Upper lobe of left lung (tissue), 6 donors: ENCODE data around the gene TSPAN32. TPM values are rescaled to one million over a fixed set of nuclear protein-coding genes. Genes with fewer than 3 reads are reported as not detected.
A peak's percentile ranks its signal among the peaks of the same experiment; 100 is the strongest.

Experiments used
- ATAC-seq, 2 donors: fragments of 200-7000 bp; cut with Tn5 transposase; one replicate each; pipeline ENCODE4 v1.9.1; 2022; ENCODE audit warnings: mild to moderate bottlenecking in 2 of 2, moderate library complexity in 2 of 2; ENCODE audit not compliant: low FRiP score in 2 of 2
- DNase-seq, 2 donors: peaks; one replicate each; pipeline ENCODE4 v3.0.0-alpha.2; 2019 to 2020
- H3K27ac ChIP-seq, 4 donors: fragments of 200-600 bp; sonication (generic); one replicate each; pipeline ENCODE4 v1.5.1; 2016 to 2019
- H3K27me3 ChIP-seq, 4 donors: fragments of 200-600 bp; sonication (generic); one replicate each; pipeline ENCODE4 v1.5.1; 2017 to 2019
- H3K36me3 ChIP-seq, 4 donors: fragments of 200-600 bp; sonication (generic); one replicate each; pipeline ENCODE4 v1.5.1; 2016 to 2019
- H3K4me1 ChIP-seq, 4 donors: fragments of 200-600 bp; sonication (generic); one replicate each; pipeline ENCODE4 v1.5.1; 2018 to 2019
- H3K4me3 ChIP-seq, 4 donors: fragments of 200-600 bp; sonication (generic); one replicate each; pipeline ENCODE4 v1.5.1; 2017 to 2019; ENCODE audit warnings: mild to moderate bottlenecking in 2 of 4, moderate library complexity in 1 of 4
- H3K9me3 ChIP-seq, 4 donors: fragments of 200-600 bp; sonication (generic); one replicate each; pipeline ENCODE4 v1.5.1; 2018 to 2019
- EP300 ChIP-seq, 4 donors: sonication (generic); formaldehyde crosslinking; IDR thresholded peaks; one replicate each; pipeline ENCODE4 v1.5.1; 2017; ENCODE audit warnings: antibody characterized with exemption in 4 of 4, control low read depth in 2 of 4
- POLR2A ChIP-seq, 4 donors: fragments of 450-650 bp; IDR thresholded peaks; one replicate each; pipeline ENCODE4 v1.5.1; 2016 to 2017; ENCODE audit warnings: antibody characterized with exemption in 4 of 4, mild to moderate bottlenecking in 2 of 4
- POLR2AphosphoS5 ChIP-seq, 2 donors: sonication (generic); formaldehyde crosslinking; IDR thresholded peaks; one replicate each; pipeline ENCODE4 v1.5.1; 2017; ENCODE audit warnings: antibody characterized with exemption in 2 of 2
- WGBS, 2 donors: methylation state at CpG; one replicate each; pipeline ENCODE4 v1.1.5; 2017 to 2018; 5-methylcytosine and 5-hydroxymethylcytosine counted together
- total RNA-seq, 6 donors: library from RNA; depleted of rRNA in 4 of 6; stranded (reverse); fragments of >200 nt in 4 of 6; gene quantifications; one replicate each; pipeline versions ENCODE4 v1.1.0 to v1.2.1, GENCODE V29; 2016 to 2021
- TF ChIP-seq, protein P1 (sequence below), 6 experiments: fragments of 450-650 bp in 4 of 6; fragments of 200-600 bp in 2 of 6; sonication (generic) in 2 of 6; IDR thresholded peaks; one replicate each; pipeline ENCODE4 v1.5.1; 2016 to 2019; ENCODE audit warnings: antibody characterized with exemption in 6 of 6
- donor health status: DM: no; HTN: no; CAD: no; lungs with moderate emphysema.
- donor health status: DM: no; HTN: yes; CAD: no; lungs with severe emphysema.

The TSPAN32 gene
- total RNA-seq, 6 donors from 2014 or later, result 3.1 to 16.4 (median 6.8) TPM

DNA sequence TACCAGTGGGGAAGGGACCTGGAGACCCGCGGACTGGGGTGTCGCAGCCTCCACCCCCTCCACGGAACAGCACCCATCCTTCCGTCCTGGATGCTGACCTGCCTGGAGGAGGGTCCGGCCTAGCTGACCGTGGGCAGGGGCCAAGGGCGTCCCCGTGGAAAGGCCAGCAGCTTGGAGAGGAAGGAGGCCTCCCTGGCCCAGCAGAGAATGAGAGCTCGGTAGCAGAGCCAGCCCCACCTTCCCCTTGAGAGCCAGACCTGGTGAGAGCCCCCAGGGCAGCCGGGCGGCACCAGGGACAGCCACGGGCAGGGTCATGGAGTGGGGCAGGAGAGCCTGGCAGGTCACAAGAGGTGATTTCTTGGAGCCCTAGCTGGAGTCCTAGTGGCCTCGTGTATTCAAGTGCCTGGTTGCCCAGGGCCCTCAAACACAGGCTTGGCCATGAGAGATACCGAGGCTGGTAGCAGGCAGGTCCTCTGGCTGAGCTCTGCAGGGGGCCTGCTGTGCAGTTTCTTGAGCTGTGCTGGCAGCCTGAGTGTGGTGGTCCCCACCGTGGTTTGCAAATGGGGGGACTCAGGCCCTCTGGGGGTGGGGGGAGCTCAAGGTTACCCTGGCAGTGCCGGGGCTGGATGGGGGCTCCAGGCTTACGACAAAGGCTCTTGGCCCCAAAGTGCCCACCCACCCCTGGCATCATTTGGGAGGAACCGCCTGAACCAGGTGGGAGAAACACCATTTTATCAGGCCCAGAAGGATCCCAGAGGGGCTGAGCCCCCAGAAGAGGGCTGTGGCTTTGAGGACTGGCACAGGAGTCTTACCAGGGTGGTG, 7.6 kb downstream of the TSPAN32 start:
- peak in 1 of 2 donors; percentile 65 for DNase-seq
- no peak for ATAC-seq
- Histone ChIP-seq H3K4me3 (no peak overlapping the region), H3K4me1 (peaks cover 37 to 58% (median 39%) of the 10 kb centered on the region in 4 donors), H3K9me3 (no peaks in the 10 kb centered on the region), H3K27me3 (no peaks in the 10 kb centered on the region), H3K27ac (peak overlapping the region in 2 of 4 donors; percentile 0 to 33), H3K36me3 (no peaks in the 10 kb centered on the region)
- TF ChIP-seq, protein P1, sequence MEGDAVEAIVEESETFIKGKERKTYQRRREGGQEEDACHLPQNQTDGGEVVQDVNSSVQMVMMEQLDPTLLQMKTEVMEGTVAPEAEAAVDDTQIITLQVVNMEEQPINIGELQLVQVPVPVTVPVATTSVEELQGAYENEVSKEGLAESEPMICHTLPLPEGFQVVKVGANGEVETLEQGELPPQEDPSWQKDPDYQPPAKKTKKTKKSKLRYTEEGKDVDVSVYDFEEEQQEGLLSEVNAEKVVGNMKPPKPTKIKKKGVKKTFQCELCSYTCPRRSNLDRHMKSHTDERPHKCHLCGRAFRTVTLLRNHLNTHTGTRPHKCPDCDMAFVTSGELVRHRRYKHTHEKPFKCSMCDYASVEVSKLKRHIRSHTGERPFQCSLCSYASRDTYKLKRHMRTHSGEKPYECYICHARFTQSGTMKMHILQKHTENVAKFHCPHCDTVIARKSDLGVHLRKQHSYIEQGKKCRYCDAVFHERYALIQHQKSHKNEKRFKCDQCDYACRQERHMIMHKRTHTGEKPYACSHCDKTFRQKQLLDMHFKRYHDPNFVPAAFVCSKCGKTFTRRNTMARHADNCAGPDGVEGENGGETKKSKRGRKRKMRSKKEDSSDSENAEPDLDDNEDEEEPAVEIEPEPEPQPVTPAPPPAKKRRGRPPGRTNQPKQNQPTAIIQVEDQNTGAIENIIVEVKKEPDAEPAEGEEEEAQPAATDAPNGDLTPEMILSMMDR (IDR thresholded peaks at IDR 0.05), result no peak
- TF ChIP-seq EP300 (IDR thresholded peaks at IDR 0.05) (no peak), POLR2A (IDR thresholded peaks at IDR 0.05) (no peak), POLR2AphosphoS5 (IDR thresholded peaks at IDR 0.05) (no peak)
- 83 to 90% methylated on average over 1 to 15 of the region's 19 CpGs for WGBS, 2 donors

DNA sequence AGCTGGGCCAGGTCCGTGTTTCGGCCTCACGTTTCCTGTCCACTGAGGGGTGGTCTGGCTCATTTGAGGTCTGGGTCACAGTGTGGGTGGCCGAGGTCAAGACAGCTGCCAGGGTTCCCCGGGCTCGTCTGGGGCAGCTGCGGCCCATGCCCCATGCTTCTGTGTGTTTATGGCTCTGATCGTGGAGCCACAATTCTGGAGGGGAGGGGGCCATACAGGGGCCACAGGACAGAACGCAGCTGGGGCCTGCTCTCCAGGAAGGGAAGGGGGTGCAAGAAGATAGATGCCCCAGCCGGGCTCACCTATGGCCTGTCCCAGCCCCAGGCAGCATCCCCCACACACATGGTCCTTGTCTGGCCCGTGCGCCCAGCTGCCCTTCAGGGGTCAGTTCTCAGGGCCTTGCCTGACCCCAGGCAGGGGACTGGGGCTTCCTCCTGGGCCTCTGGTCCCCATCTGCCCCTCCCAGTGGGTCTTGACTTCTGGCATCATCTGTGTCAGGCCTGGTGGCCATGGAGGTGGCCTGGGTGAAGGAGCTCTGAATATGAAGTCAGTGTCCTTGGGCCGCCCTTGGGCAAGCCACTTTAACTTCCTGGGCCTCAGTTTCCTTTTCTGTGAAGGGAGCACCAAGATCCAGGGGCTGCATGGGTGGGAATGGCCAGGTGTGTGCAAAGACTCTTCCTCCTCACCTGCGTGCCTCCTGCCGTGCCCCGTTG, 8.4 kb downstream of the TSPAN32 start:
- peaks cover 36 to 58% (median 39%) of the 10 kb centered on the region in 4 donors for H3K4me1 ChIP-seq
- no peak for ATAC-seq

DNA sequence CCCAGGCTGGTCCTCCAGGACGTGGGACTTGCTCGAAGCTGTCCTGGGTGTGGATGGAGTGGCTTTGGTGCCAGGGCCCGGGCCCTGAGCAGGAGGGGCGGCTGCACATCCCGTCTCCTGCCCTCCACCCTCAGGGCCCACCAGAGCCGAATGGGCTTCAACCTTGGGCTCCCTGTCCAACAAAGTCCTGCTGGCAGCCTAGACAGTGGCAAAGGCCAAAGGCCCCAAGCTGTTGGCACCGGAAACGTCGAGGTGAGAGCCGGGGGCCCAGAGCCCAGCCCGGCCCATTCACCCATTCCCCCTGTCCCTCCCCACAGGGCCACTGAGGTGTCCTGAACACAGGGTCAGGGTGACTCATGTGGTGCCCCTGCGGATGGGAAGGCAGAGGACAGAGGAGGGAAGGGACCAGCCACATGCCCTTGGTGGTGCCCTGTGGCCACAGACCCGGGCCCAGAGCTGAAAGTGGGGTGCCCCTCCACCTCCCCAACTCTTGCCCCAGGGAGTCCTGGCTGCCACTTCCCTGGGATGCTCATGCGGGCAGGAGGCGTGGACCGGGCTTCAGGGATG, 9.1 kb downstream of the TSPAN32 start:
- Histone ChIP-seq H3K4me3 (no peak overlapping the region), H3K36me3 (no peaks in the 10 kb centered on the region), H3K27me3 (no peaks in the 10 kb centered on the region), H3K9me3 (no peaks in the 10 kb centered on the region), H3K27ac (no peak overlapping the region), H3K4me1 (peaks cover 34 to 58% (median 36%) of the 10 kb centered on the region in 4 donors)
- WGBS, 2 donors, result 77% methylated on average over 14 of the region's 16 CpGs; no CpG with 5 or more reads in 1 of the 2 donors
- TF ChIP-seq EP300 (IDR thresholded peaks at IDR 0.05), result no peak
- no peak for ATAC-seq
- peak in 1 of 2 donors; percentile 50 for DNase-seq

More for the DNA sequence above, 8.4 kb downstream of the TSPAN32 start:
- TF ChIP-seq POLR2A (IDR thresholded peaks at IDR 0.05) (no peak), EP300 (IDR thresholded peaks at IDR 0.05) (no peak), POLR2AphosphoS5 (IDR thresholded peaks at IDR 0.05) (no peak)
- TF ChIP-seq, protein P1 (IDR thresholded peaks at IDR 0.05), result no peak
- Histone ChIP-seq H3K27me3 (no peaks in the 10 kb centered on the region), H3K36me3 (no peaks in the 10 kb centered on the region), H3K9me3 (no peaks in the 10 kb centered on the region), H3K27ac (no peak overlapping the region), H3K4me3 (no peak overlapping the region)
- 83 to 85% methylated on average over 10 to 16 of the region's 16 CpGs for WGBS, 2 donors
- DNase-seq, result no peak

DNA sequence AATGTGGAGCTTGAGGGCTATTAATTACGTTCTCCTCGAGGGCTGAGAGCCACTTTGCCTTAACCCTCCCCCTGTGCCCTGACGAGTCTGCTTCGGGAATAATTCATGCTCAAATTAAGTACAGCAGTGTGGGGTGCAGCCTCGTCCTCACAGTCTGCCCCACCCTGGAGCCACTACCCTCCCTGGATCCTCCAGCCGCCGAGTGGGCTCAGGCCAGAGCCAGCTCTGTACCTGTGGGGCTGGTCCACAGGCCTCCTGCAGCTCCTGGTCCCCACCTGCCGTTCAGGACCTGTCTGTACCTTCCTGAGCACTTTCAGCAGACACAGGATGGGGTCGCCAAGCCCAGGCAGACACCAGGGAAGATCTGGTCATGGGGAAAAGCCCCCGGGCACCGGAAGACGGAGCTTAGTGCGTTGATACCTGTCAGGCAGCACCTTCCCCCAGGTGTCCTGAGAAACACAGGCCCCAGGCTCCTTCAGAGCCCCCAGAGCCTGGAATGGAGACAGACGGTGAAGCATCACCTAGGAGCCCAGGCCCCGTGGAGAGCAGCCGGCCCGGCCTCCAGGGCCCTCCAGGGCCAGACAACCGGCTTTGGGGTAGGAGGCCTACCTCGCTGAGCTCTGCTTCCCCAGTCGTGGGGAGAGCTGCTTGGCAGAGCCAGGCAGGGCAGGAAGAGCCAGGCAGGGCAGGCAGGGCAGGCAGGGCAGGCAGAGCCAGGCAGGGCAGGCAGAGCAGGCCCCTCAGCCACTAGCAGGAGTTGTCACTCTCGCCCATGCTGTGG, 9.7 kb downstream of the TSPAN32 start:
- WGBS, 2 donors, result 76 to 97% methylated on average over 5 to 20 of the region's 21 CpGs
- TF ChIP-seq EP300 (IDR thresholded peaks at IDR 0.05), result no peak
- TF ChIP-seq, protein P1 (IDR thresholded peaks at IDR 0.05), result no peak
- no peak for TF ChIP-seq POLR2A (IDR thresholded peaks at IDR 0.05)
- TF ChIP-seq POLR2AphosphoS5 (IDR thresholded peaks at IDR 0.05), result no peak
- H3K36me3 ChIP-seq, result no peaks in the 10 kb centered on the region
- peaks cover 27 to 52% (median 29%) of the 10 kb centered on the region in 4 donors for H3K4me1 ChIP-seq
- H3K27me3 ChIP-seq, result no peaks in the 10 kb centered on the region
- DNase-seq (peak in 1 of 2 donors; percentile 67), ATAC-seq (no peak)
- no peaks in the 10 kb centered on the region for H3K9me3 ChIP-seq
- no peak overlapping the region for H3K4me3 ChIP-seq
- H3K27ac ChIP-seq, result peak overlapping the region in 3 of 4 donors; percentile 17 to 65 (median 54)
